Upper lobe of left lung (tissue), 4 donors: ENCODE measurements around the gene ADAP2.

Experiments used
- POLR2A ChIP-seq, 4 donors: fragments of 450-650 bp; IDR thresholded peaks; one replicate each; pipeline ENCODE4 v1.5.1; 2016 to 2017; ENCODE audit warnings: antibody characterized with exemption in 4 of 4, mild to moderate bottlenecking in 2 of 4
- TF ChIP-seq, protein P1 (sequence below), 6 experiments: fragments of 450-650 bp in 4 of 6; fragments of 200-600 bp in 2 of 6; sonication (generic) in 2 of 6; IDR thresholded peaks; one replicate each; pipeline ENCODE4 v1.5.1; 2016 to 2019; ENCODE audit warnings: antibody characterized with exemption in 6 of 6

DNA sequence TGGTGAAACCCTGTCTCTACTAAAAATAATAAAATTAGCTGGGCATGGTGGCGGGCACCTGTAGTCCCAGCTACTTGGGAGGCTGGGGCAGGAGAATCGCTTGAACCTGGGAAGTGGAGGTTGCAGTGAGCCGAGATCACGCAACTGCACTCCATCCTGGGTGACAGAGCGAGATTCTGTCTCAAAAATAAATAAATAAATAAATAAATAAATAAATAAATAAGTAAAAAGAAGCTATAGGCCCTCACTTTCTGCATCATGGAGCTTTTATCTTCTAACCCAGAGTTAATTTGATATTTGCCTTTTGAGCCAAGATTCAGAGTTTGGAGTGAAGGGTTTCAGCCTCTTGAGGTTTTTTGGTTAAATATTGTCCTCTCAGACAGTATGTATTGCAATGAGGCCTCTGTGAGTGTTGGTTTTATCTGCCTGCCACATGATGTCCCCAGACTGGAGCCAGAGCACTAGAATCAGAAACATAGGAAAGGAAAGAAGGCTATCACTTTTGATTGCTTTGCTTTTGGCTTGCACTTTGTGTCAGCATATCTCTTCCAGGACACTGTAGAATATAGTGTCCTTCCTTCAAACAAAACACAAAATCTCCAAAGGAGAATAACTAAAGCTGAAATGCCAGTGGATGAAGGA is 81.6 kb downstream of the ADAP2 start:
- TF ChIP-seq, protein P1, sequence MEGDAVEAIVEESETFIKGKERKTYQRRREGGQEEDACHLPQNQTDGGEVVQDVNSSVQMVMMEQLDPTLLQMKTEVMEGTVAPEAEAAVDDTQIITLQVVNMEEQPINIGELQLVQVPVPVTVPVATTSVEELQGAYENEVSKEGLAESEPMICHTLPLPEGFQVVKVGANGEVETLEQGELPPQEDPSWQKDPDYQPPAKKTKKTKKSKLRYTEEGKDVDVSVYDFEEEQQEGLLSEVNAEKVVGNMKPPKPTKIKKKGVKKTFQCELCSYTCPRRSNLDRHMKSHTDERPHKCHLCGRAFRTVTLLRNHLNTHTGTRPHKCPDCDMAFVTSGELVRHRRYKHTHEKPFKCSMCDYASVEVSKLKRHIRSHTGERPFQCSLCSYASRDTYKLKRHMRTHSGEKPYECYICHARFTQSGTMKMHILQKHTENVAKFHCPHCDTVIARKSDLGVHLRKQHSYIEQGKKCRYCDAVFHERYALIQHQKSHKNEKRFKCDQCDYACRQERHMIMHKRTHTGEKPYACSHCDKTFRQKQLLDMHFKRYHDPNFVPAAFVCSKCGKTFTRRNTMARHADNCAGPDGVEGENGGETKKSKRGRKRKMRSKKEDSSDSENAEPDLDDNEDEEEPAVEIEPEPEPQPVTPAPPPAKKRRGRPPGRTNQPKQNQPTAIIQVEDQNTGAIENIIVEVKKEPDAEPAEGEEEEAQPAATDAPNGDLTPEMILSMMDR (IDR thresholded peaks at IDR 0.05): no peak
- no peak for TF ChIP-seq POLR2A (IDR thresholded peaks at IDR 0.05)
